OCI-LY1 (cell line): ENCODE measurements around the gene PTPRM.

Experiments used
- H2AFZ ChIP-seq: fragments of 200-600 bp; sonication (generic), shearing (Covaris generic); 2 replicates; pipeline ENCODE4 v1.6.0; 2014; ENCODE audit warnings: antibody characterized with exemption, mild to moderate bottlenecking, low read length
- H3F3A ChIP-seq: fragments of 200-600 bp; sonication (generic), shearing (Covaris generic); 2 replicates; pipeline ENCODE4 v1.6.0; 2014; ENCODE audit warnings: mild to moderate bottlenecking, antibody characterized with exemption, low read length, moderate library complexity; ENCODE audit not compliant: insufficient read depth
- H3K27ac ChIP-seq: fragments of 200-600 bp; sonication (generic); 2 replicates; pipeline ENCODE4 v1.5.1; 2014; ENCODE audit warnings: low read length, mixed run types, mild to moderate bottlenecking, low read depth; ENCODE audit not compliant: poor library complexity, severe bottlenecking
- H3K27me3 ChIP-seq: fragments of 200-600 bp; sonication (generic); 2 replicates; pipeline ENCODE4 v1.6.0; 2014; ENCODE audit warnings: antibody characterized with exemption, mild to moderate bottlenecking, low read length, moderate library complexity; ENCODE audit not compliant: insufficient read depth
- H3K36me3 ChIP-seq: fragments of 200-600 bp; sonication (generic); 2 replicates; pipeline ENCODE4 v1.6.1; 2014; ENCODE audit warnings: mild to moderate bottlenecking, antibody characterized with exemption, low read length, moderate library complexity, mixed read lengths; ENCODE audit not compliant: insufficient read depth
- H3K4me1 ChIP-seq: fragments of 200-600 bp; sonication (generic); 2 replicates; pipeline ENCODE4 v1.5.1; 2014; ENCODE audit warnings: mild to moderate bottlenecking, low read length, moderate library complexity; ENCODE audit not compliant: insufficient read depth, severe bottlenecking
- H3K4me2 ChIP-seq: fragments of 200-600 bp; sonication (generic), shearing (Covaris generic); 2 replicates; pipeline ENCODE4 v1.6.1; 2014; ENCODE audit warnings: low read length
- H3K4me3 ChIP-seq: fragments of 200-600 bp; sonication (generic); 2 replicates; pipeline ENCODE4 v1.5.1; 2014; ENCODE audit warnings: low read length, low read depth, mild to moderate bottlenecking, mixed read lengths; ENCODE audit not compliant: poor library complexity, severe bottlenecking
- H3K79me2 ChIP-seq: fragments of 200-600 bp; shearing (Covaris generic); 2 replicates; pipeline ENCODE4 v1.6.1; 2016; ENCODE audit warnings: mixed run types, low read length, mixed read lengths; ENCODE audit not compliant: insufficient read depth
- H3K9ac ChIP-seq: fragments of 200-600 bp; sonication (generic), shearing (Covaris generic); 2 replicates; pipeline ENCODE4 v1.6.1; 2014; ENCODE audit warnings: mild to moderate bottlenecking, low read length, mixed read lengths
- H3K9me2 ChIP-seq: fragments of 200-600 bp; sonication (generic), shearing (Covaris generic); 2 replicates; pipeline ENCODE4 v1.6.1; 2014; ENCODE audit warnings: low read depth, mild to moderate bottlenecking, low read length, mixed read lengths
- H3K9me3 ChIP-seq: fragments of 200-600 bp; shearing (Covaris generic); 2 replicates; pipeline ENCODE4 v1.6.1; 2014; ENCODE audit warnings: low read length, mixed read lengths
- H4K20me1 ChIP-seq: fragments of 200-600 bp; sonication (generic), shearing (Covaris generic); 2 replicates; pipeline ENCODE4 v1.6.0; 2016; ENCODE audit warnings: mild to moderate bottlenecking, low read length; ENCODE audit not compliant: insufficient read depth
- EZH2 ChIP-seq: fragments of 200-600 bp; sonication (generic), shearing (Covaris generic); IDR thresholded peaks from 2 replicates; pipeline ENCODE4 v1.8.0; 2017; ENCODE audit warnings: borderline replicate concordance, mixed run types, mild to moderate bottlenecking, antibody characterized with exemption, low read length, moderate library complexity, mixed read lengths
- TF ChIP-seq, protein P1 (sequence below): fragments of 200-600 bp; sonication (generic), shearing (Covaris generic); IDR thresholded peaks from 2 replicates; pipeline ENCODE4 v1.5.1; 2017; ENCODE audit warnings: mild to moderate bottlenecking, antibody characterized with exemption, low read length, moderate library complexity, mixed read lengths

The PTPRM gene

DNA sequence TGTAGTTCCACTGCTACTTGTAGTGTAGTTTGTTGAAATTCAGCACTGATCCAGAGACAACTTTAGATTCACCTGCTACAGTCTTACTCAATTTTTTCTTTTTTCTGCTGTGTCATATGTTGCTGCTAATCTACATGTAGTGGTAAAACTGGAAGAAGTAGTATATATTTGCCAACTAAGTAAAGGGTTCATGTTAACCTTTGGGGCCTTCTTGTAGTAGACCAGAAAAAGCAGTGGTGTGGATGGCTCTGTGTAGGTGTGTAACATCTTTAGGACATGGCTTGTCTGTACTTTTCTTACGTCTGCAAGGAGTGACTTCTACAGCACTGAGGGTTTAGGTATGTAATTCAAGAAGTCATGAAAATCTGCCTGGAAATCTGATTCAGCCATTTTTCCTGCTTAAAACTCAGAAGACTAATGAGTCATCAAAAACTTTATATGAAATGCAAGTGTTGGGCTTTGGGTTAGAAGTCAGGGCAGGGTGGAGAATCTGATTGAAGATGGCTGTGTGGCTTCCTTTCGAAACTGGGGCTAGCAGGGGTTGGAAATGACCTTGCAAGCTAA lies 8.4 kb downstream of the PTPRM start:
- Histone ChIP-seq H3K4me3 (no peak overlapping the region), H3K27me3 (no peaks in the 10 kb centered on the region), H3F3A (no peaks in the 10 kb centered on the region), H3K4me1 (no peaks in the 10 kb centered on the region), H4K20me1 (no peaks in the 10 kb centered on the region), H3K4me2 (no peak overlapping the region), H3K79me2 (no peaks in the 10 kb centered on the region), H3K9ac (no peak overlapping the region), H3K9me2 (no peaks in the 10 kb centered on the region), H2AFZ (no peak overlapping the region), H3K9me3 (0 out of 2 replicates have a peak, but pooled peaks cover under 1% of the 10 kb centered on the region), H3K27ac (no peak overlapping the region), H3K36me3 (no peaks in the 10 kb centered on the region)
- TF ChIP-seq, protein P1, sequence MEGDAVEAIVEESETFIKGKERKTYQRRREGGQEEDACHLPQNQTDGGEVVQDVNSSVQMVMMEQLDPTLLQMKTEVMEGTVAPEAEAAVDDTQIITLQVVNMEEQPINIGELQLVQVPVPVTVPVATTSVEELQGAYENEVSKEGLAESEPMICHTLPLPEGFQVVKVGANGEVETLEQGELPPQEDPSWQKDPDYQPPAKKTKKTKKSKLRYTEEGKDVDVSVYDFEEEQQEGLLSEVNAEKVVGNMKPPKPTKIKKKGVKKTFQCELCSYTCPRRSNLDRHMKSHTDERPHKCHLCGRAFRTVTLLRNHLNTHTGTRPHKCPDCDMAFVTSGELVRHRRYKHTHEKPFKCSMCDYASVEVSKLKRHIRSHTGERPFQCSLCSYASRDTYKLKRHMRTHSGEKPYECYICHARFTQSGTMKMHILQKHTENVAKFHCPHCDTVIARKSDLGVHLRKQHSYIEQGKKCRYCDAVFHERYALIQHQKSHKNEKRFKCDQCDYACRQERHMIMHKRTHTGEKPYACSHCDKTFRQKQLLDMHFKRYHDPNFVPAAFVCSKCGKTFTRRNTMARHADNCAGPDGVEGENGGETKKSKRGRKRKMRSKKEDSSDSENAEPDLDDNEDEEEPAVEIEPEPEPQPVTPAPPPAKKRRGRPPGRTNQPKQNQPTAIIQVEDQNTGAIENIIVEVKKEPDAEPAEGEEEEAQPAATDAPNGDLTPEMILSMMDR = no peak
- no peak for TF ChIP-seq EZH2

DNA sequence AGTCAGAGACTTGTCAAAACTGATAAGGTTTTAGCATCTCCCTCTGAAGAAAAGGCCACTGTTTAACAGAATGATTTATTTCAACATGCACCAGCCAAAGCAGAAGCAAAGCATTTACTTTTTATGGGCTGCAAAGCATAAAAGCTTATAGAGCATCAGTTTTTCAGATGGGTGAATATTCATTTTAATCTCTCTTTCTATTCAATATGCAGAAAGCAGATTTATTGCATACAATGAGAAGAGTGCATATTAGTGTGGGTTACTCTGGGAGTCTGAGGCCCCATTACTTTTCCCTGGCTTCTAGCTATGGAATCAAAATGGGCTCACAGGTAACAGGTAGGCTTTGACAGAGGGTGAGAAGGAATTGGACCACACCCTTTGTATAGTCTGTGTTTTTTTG lies 9.0 kb downstream of the PTPRM start:
- H3K9ac ChIP-seq = no peak overlapping the region
- no peaks in the 10 kb centered on the region for H3K27me3 ChIP-seq
- no peaks in the 10 kb centered on the region for H4K20me1 ChIP-seq
- no peaks in the 10 kb centered on the region for H3K4me1 ChIP-seq
- H2AFZ ChIP-seq = no peak overlapping the region
- no peaks in the 10 kb centered on the region for H3K36me3 ChIP-seq
- no peaks in the 10 kb centered on the region for H3F3A ChIP-seq
- no peak overlapping the region for H3K27ac ChIP-seq
- no peak overlapping the region for H3K4me3 ChIP-seq
- no peaks in the 10 kb centered on the region for H3K9me3 ChIP-seq
- TF ChIP-seq, protein P1 = no peak
- TF ChIP-seq EZH2 = no peak
- H3K4me2 ChIP-seq = no peak overlapping the region
- no peaks in the 10 kb centered on the region for H3K79me2 ChIP-seq
- no peaks in the 10 kb centered on the region for H3K9me2 ChIP-seq

DNA sequence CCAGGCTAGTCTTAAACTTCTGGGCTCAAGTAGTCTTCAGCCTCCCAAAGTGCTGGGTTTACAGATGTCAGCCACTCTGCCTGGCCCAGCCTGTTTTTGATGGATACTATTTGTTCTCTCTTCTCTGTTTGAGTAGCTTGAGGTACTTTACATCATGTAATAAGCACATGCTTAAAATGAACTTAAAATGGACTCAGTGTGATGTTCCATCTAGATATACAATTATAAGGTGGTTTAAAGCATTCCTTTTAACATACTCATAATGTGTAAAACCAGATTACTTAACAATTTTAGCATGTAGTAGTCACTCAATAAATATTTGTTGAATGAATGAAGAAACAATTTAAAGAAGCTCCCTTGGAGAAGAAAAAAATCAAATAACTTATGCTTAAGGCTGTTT lies 9.6 kb downstream of the PTPRM start:
- H3K4me1 ChIP-seq = no peaks in the 10 kb centered on the region
- no peak overlapping the region for H3K4me2 ChIP-seq
- H3K79me2 ChIP-seq = no peaks in the 10 kb centered on the region

DNA sequence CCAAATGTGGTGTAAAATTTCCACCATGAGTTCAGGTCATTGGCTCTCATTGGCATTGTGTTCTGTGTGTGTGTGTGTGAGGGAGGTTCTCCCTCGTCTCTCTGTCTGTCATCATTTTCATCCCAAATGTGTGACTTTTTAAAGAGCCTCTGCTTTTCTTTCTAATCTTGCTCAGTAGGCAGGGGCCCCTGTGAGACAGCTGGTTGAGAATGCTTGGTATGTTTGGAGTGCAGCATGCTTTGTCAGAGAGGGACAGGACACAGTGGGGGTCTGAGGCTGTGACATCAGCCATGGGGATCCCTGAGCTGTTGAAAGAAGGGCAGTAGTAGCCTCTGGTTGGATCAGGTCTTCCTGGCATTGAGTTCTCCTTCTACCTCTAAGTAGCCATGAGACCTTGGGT lies 10.6 kb downstream of the PTPRM start:
- H3K27ac ChIP-seq = no peak overlapping the region

More for the DNA sequence above, 9.6 kb downstream of the PTPRM start:
- H4K20me1 ChIP-seq = no peaks in the 10 kb centered on the region
- no peaks in the 10 kb centered on the region for H3K27me3 ChIP-seq
- H3K9me2 ChIP-seq = no peaks in the 10 kb centered on the region
- H3K36me3 ChIP-seq = no peaks in the 10 kb centered on the region
- no peak overlapping the region for H3K4me3 ChIP-seq
- H2AFZ ChIP-seq = no peak overlapping the region
- H3K9me3 ChIP-seq = no peaks in the 10 kb centered on the region
- no peak for TF ChIP-seq EZH2
- H3K27ac ChIP-seq = no peak overlapping the region
- H3K9ac ChIP-seq = no peak overlapping the region
- no peaks in the 10 kb centered on the region for H3F3A ChIP-seq

More for the DNA sequence above, 10.6 kb downstream of the PTPRM start:
- no peaks in the 10 kb centered on the region for H4K20me1 ChIP-seq
- no peaks in the 10 kb centered on the region for H3K9me2 ChIP-seq
- no peak overlapping the region for H3K9ac ChIP-seq
- H3K9me3 ChIP-seq = no peaks in the 10 kb centered on the region
- no peak overlapping the region for H3K4me2 ChIP-seq
- no peaks in the 10 kb centered on the region for H3K36me3 ChIP-seq
- no peaks in the 10 kb centered on the region for H3K79me2 ChIP-seq
- no peaks in the 10 kb centered on the region for H3F3A ChIP-seq
- TF ChIP-seq EZH2 = no peak
- TF ChIP-seq, protein P1 = no peak
- no peaks in the 10 kb centered on the region for H3K27me3 ChIP-seq
- H2AFZ ChIP-seq = no peak overlapping the region
- H3K4me3 ChIP-seq = no peak overlapping the region
- no peaks in the 10 kb centered on the region for H3K4me1 ChIP-seq
